Measurements from ENCODE around the gene MYBPC2.

The MYBPC2 gene

GRCh38 chr19:50412419-50412818, 20.3 kb upstream of the MYBPC2 start:
- Histone ChIP-seq H3K79me2 (ENCODE audit: control insufficient read depth, insufficient read depth, low read length, unreplicated experiment) (no peaks in the 10 kb centered on the region), H3K36me3 (ENCODE audit: insufficient read depth, low read length) (peaks cover 12% of the 10 kb centered on the region; the same call in 1 of the 2 replicates)

DNA sequence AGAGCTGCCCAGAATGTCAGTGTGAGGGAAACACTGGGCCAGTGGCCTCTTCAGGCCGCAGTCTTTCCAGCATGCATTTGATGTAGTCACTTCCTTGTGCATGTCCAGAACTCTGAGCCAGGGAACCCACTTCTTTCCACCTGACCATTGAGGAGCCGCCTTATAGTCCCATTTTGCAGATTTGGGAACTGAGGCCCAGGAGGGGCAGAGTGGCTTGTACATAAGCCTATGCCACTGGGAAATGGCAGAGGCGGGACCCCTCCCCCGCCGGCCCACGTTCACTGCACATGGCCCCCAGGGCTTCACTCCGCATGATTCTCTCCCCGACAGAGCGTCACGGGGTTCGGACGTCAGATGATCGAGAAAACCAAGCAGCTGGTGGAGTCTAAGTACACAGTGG, 19.6 kb upstream of the MYBPC2 start:
- H3K36me3 ChIP-seq (ENCODE audit: insufficient read depth, low read length), result peaks cover 12% of the 10 kb centered on the region; the same call in 1 of the 2 replicates
- H2AFZ ChIP-seq (ENCODE audit: low read length, unreplicated experiment), result no peak overlapping the region
- no peaks in the 10 kb centered on the region for H3K27me3 ChIP-seq (ENCODE audit: insufficient read depth, low read length)
- H3K79me2 ChIP-seq (ENCODE audit: control insufficient read depth, insufficient read depth, low read length, unreplicated experiment), result no peaks in the 10 kb centered on the region
- no peak overlapping the region for H3K4me3 ChIP-seq (ENCODE audit: low read depth, low read length)
- no peak overlapping the region for H3K27ac ChIP-seq (ENCODE audit: low read depth, low read length)
- H3K4me1 ChIP-seq (ENCODE audit: control insufficient read depth, insufficient read depth, low read length, unreplicated experiment), result no peaks in the 10 kb centered on the region

More at GRCh38 chr19:50412419-50412818, 20.3 kb upstream of the MYBPC2 start:
- H3K4me3 ChIP-seq (ENCODE audit: low read depth, low read length), result no peak overlapping the region
- H3K27ac ChIP-seq (ENCODE audit: low read depth, low read length), result no peak overlapping the region
- no peaks in the 10 kb centered on the region for H3K27me3 ChIP-seq (ENCODE audit: insufficient read depth, low read length)
- no peaks in the 10 kb centered on the region for H3K4me1 ChIP-seq (ENCODE audit: control insufficient read depth, insufficient read depth, low read length, unreplicated experiment)
- no peak overlapping the region for H2AFZ ChIP-seq (ENCODE audit: low read length, unreplicated experiment)

- Histone ChIP-seq H3K79me2 (ENCODE audit: control insufficient read depth, insufficient read depth, low read length, unreplicated experiment) (no peaks in the 10 kb centered on the region), H3K27me3 (ENCODE audit: insufficient read depth, low read length) (no peaks in the 10 kb centered on the region), H3K4me1 (ENCODE audit: control insufficient read depth, insufficient read depth, low read length, unreplicated experiment) (no peaks in the 10 kb centered on the region), H3K36me3 (ENCODE audit: insufficient read depth, low read length) (peaks cover 12% of the 10 kb centered on the region; the same call in 1 of the 2 replicates), H3K4me3 (ENCODE audit: low read depth, low read length) (no peak overlapping the region), H2AFZ (ENCODE audit: low read length, unreplicated experiment) (no peak overlapping the region), H3K27ac (ENCODE audit: low read depth, low read length) (no peak overlapping the region)
Observed at GRCh38 chr19:50413531-50413930, 19.2 kb upstream of the MYBPC2 start.

DNA sequence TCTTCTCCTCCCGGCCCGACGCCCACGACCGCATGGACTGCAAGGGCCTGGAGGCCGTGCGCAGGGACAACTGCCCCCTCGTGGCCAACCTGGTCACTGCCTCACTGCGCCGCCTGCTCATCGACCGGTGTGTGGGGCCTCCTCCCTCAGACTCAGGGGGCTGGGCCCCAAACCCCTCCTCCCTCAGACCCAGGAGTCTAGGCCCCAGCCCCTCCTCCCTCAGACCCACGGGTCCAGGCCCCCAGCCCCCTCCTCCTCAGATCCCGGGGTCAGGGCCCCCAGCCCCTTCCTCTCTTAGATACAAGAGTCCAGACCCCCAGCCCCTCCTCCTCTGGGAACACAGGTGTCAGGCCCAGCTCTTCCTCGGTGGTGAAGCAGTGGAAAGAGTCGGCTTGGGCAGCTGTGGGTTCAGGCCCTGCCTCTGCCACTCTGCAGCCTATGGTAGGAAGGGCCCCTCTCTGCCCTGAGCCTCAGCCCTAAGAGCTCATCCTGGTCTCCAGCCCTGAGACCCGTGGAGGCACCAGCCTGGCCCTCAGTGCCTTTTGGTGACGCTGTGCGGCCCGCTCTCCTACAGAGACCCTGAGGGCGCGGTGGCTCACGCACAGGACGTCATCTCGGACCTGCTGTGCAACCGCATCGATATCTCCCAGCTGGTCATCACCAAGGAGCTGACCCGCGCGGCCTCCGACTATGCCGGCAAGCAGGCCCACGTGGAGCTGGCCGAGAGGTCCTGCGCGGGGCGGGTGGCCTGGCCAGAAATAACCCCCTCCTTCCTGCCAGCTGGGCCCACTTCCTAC, 17.6 kb upstream of the MYBPC2 start:
- Histone ChIP-seq H3K36me3 (ENCODE audit: insufficient read depth, low read length) (peaks cover 12% of the 10 kb centered on the region; the same call in 1 of the 2 replicates), H3K4me3 (ENCODE audit: low read depth, low read length) (no peak overlapping the region), H3K79me2 (ENCODE audit: control insufficient read depth, insufficient read depth, low read length, unreplicated experiment) (no peaks in the 10 kb centered on the region), H3K4me1 (ENCODE audit: control insufficient read depth, insufficient read depth, low read length, unreplicated experiment) (no peaks in the 10 kb centered on the region), H3K27ac (ENCODE audit: low read depth, low read length) (no peak overlapping the region), H3K27me3 (ENCODE audit: insufficient read depth, low read length) (0 out of 2 replicates have a peak, but pooled peaks cover 6% of the 10 kb centered on the region), H2AFZ (ENCODE audit: low read length, unreplicated experiment) (no peak overlapping the region)

- H3K27me3 ChIP-seq (ENCODE audit: insufficient read depth, low read length), result 0 out of 2 replicates have a peak, but pooled peaks cover 6% of the 10 kb centered on the region
- no peak overlapping the region for H2AFZ ChIP-seq (ENCODE audit: low read length, unreplicated experiment)
- H3K79me2 ChIP-seq (ENCODE audit: control insufficient read depth, insufficient read depth, low read length, unreplicated experiment), result no peaks in the 10 kb centered on the region
- peaks cover 12% of the 10 kb centered on the region; the same call in 1 of the 2 replicates for H3K36me3 ChIP-seq (ENCODE audit: insufficient read depth, low read length)
- H3K27ac ChIP-seq (ENCODE audit: low read depth, low read length), result no peak overlapping the region
- no peak overlapping the region for H3K4me3 ChIP-seq (ENCODE audit: low read depth, low read length)
- no peaks in the 10 kb centered on the region for H3K4me1 ChIP-seq (ENCODE audit: control insufficient read depth, insufficient read depth, low read length, unreplicated experiment)
Observed at GRCh38 chr19:50415661-50416033, 17.0 kb upstream of the MYBPC2 start.

GRCh38 chr19:50416034-50416977, 16.4 kb upstream of the MYBPC2 start:
- 0 out of 2 replicates have a peak, but pooled peaks cover 6% of the 10 kb centered on the region for H3K27me3 ChIP-seq (ENCODE audit: insufficient read depth, low read length)
- no peak overlapping the region for H3K27ac ChIP-seq (ENCODE audit: low read depth, low read length)
- peaks cover 12% of the 10 kb centered on the region; the same call in 1 of the 2 replicates for H3K36me3 ChIP-seq (ENCODE audit: insufficient read depth, low read length)
- H3K4me1 ChIP-seq (ENCODE audit: control insufficient read depth, insufficient read depth, low read length, unreplicated experiment), result no peaks in the 10 kb centered on the region
- H2AFZ ChIP-seq (ENCODE audit: low read length, unreplicated experiment), result no peak overlapping the region
- no peak overlapping the region for H3K4me3 ChIP-seq (ENCODE audit: low read depth, low read length)
- H3K79me2 ChIP-seq (ENCODE audit: control insufficient read depth, insufficient read depth, low read length, unreplicated experiment), result no peaks in the 10 kb centered on the region

DNA sequence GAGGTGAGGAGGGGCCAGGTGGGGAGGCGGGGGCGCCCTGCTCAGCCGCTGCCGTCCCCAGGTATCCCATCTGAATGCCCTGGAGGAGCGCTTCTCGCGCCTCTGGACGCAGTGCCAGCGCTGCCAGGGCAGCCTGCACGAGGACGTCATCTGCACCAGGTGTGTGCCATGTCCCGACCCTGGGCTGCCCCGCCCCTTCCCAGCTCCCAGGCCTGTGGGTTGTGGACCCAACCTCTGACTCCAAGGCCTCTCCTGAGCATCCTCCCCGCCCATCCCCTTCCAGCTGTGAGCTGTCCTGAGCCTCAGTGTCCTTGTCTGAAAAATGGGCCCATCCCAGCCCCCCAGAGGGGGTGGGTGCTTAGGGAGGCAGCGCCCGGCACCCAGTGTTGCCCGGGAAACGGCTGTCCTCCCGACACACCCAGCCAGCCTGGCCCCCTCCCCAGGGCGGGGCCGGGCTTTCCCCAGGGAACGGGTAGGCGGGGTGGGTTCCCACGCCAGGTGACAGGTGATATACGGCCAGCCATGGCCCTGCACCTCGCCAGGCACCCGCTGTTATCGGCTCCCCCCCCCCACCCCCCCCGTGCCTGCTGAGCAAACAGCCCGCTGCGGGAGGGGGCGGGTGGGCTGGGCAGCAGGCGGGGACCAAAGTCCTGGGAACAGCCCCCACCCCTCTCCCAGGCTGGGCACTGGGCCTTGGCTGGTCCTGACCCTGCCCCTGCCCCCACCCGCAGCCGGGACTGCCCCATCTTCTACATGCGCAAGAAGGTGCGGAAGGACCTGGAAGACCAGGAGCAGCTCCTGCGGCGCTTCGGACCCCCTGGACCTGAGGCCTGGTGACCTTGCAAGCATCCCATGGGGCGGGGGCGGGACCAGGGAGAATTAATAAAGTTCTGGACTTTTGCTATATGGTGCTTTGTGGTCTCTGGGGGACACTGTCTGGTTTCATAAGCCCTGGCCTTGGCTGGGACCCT, 15.3 kb upstream of the MYBPC2 start:
- Histone ChIP-seq H3K79me2 (ENCODE audit: control insufficient read depth, insufficient read depth, low read length, unreplicated experiment) (no peaks in the 10 kb centered on the region), H3K27me3 (ENCODE audit: insufficient read depth, low read length) (0 out of 2 replicates have a peak, but pooled peaks cover 6% of the 10 kb centered on the region), H3K4me1 (ENCODE audit: control insufficient read depth, insufficient read depth, low read length, unreplicated experiment) (no peaks in the 10 kb centered on the region), H2AFZ (ENCODE audit: low read length, unreplicated experiment) (no peak overlapping the region), H3K4me3 (ENCODE audit: low read depth, low read length) (no peak overlapping the region), H3K36me3 (ENCODE audit: insufficient read depth, low read length) (peaks cover 12% of the 10 kb centered on the region; the same call in 1 of the 2 replicates), H3K27ac (ENCODE audit: low read depth, low read length) (no peak overlapping the region)

- no peak within 1 kb of the TSS for H2AFZ ChIP-seq (ENCODE audit: low read length, unreplicated experiment)
- H3K79me2 ChIP-seq (ENCODE audit: control insufficient read depth, insufficient read depth, low read length, unreplicated experiment), result no peaks in the 10 kb centered on the region
- peaks cover 4% of the 10 kb centered on the region; the same call in 1 of the 2 replicates for H3K36me3 ChIP-seq (ENCODE audit: insufficient read depth, low read length)
- 0 out of 2 replicates have a peak, but pooled peaks cover 6% of the 10 kb centered on the region for H3K27me3 ChIP-seq (ENCODE audit: insufficient read depth, low read length)
- no peak within 1 kb of the TSS for H3K27ac ChIP-seq (ENCODE audit: low read depth, low read length)
- no peaks in the 10 kb centered on the region for H3K4me1 ChIP-seq (ENCODE audit: control insufficient read depth, insufficient read depth, low read length, unreplicated experiment)
- no peak within 1 kb of the TSS for H3K4me3 ChIP-seq (ENCODE audit: low read depth, low read length)
Observed at GRCh38 chr19:50418176-50419021, 14.3 kb upstream of the MYBPC2 start, which contains the start of gene SPIB. TSS of gene SPIB (plus strand) at chr19:50418938. CDS start at chr19:50418963, 25 bp downstream.

- H3K4me3 ChIP-seq (ENCODE audit: low read depth, low read length), result no peak overlapping the region
- H3K27ac ChIP-seq (ENCODE audit: low read depth, low read length), result no peak overlapping the region
- no peaks in the 10 kb centered on the region for H3K79me2 ChIP-seq (ENCODE audit: control insufficient read depth, insufficient read depth, low read length, unreplicated experiment)
- H3K27me3 ChIP-seq (ENCODE audit: insufficient read depth, low read length), result 0 out of 2 replicates have a peak, but pooled peaks cover 6% of the 10 kb centered on the region
- H3K4me1 ChIP-seq (ENCODE audit: control insufficient read depth, insufficient read depth, low read length, unreplicated experiment), result no peaks in the 10 kb centered on the region
- H2AFZ ChIP-seq (ENCODE audit: low read length, unreplicated experiment), result no peak overlapping the region
- no peaks in the 10 kb centered on the region for H3K36me3 ChIP-seq (ENCODE audit: insufficient read depth, low read length)
Observed at GRCh38 chr19:50419022-50419579, 13.6 kb upstream of the MYBPC2 start.

All from ACC112 (cell line).